Endothelial cell of umbilical vein (primary cell): ENCODE measurements around the gene LYZL1. TPM values are rescaled to one million over a fixed set of nuclear protein-coding genes. Genes with fewer than 3 reads are reported as not detected.

Experiments used
- BruUV-seq: library from RNA; stranded (reverse); fragments of 400-500 nt; replicated peaks from 2 replicates; lab custom pipeline; 2021; lab: Mats Ljungman, UMichigan
- CTCF ChIA-PET: fragments of 300-600, 350-600 bp; sonication (Branson Sonifier 250); formaldehyde crosslinking; loops from one replicate; lab custom pipeline; 2021; ENCODE audit warnings: antibody characterized with exemption, inconsistent platforms; lab: Charles Lee
- POLR2A ChIA-PET: fragments of 300-600, 350-600 bp; sonication (Branson Sonifier 250); formaldehyde crosslinking; loops from one replicate; lab custom pipeline; 2021; ENCODE audit warnings: antibody characterized with exemption, inconsistent platforms; lab: Charles Lee
- DNase-seq: peaks from one replicate; pipeline ENCODE4 v3.0.0-alpha.2; 2011; ENCODE audit warnings: low read depth, low spot score
- FAIRE-seq: peaks from 2 replicates; lab custom pipeline; 2011; peaks lifted over from hg19 to GRCh38; lab: Jason Lieb, UNC
- H2AFZ ChIP-seq: 2 replicates; pipeline ENCODE4 v1.6.0; 2012; ENCODE audit warnings: low read depth, low read length, control low read depth, inconsistent platforms
- H3K27ac ChIP-seq: 2 replicates; pipeline ENCODE4 v1.5.1; 2011; ENCODE audit warnings: low read depth, mild to moderate bottlenecking, control low read depth, low read length, moderate library complexity; ENCODE audit not compliant: insufficient read depth
- H3K27me3 ChIP-seq, 2 experiments: 2 replicates each; pipeline versions ENCODE4 v1.6.0 to v1.6.1; 2011; ENCODE audit warnings: low read length in 2 of 2, mixed read lengths in 1 of 2; ENCODE audit not compliant: control insufficient read depth in 2 of 2, insufficient read depth in 2 of 2
- H3K36me3 ChIP-seq, 2 experiments: 2 replicates in 1 of 2; 3 replicates in 1 of 2; pipeline ENCODE4 v1.5.1; 2011; ENCODE audit warnings: low read length in 2 of 2, mild to moderate bottlenecking in 1 of 2, moderate library complexity in 1 of 2; ENCODE audit not compliant: control insufficient read depth in 2 of 2, insufficient read depth in 2 of 2; ENCODE audit errors: extremely low read depth in 1 of 2
- H3K4me1 ChIP-seq: 3 replicates; pipeline ENCODE4 v1.5.1; 2011; ENCODE audit warnings: mild to moderate bottlenecking, low read length; ENCODE audit not compliant: control insufficient read depth, insufficient read depth; ENCODE audit errors: extremely low read depth
- H3K4me2 ChIP-seq: 2 replicates; pipeline ENCODE4 v1.6.1; 2011; ENCODE audit warnings: low read length, control low read depth, mixed read lengths; ENCODE audit not compliant: insufficient read depth
- H3K4me3 ChIP-seq, 3 experiments: fragments of 200-600 bp in 1 of 3; sonication (generic), shearing (Covaris generic) in 1 of 3; replicated peaks in 1 of 3; 2 replicates each; pipeline ENCODE4 v1.5.1; 2011 to 2016; ENCODE audit warnings: control low read depth in 3 of 3, low read length in 3 of 3, mild to moderate bottlenecking in 2 of 3, inconsistent platforms in 1 of 3, low read depth in 1 of 3, moderate library complexity in 1 of 3; ENCODE audit not compliant: insufficient read depth in 1 of 3
- H3K79me2 ChIP-seq: 2 replicates; pipeline ENCODE4 v1.6.0; 2012; ENCODE audit warnings: low read length, inconsistent platforms; ENCODE audit not compliant: control insufficient read depth, insufficient read depth
- H3K9ac ChIP-seq: replicated peaks from 2 replicates; pipeline ENCODE3; 2011; ENCODE audit warnings: low read length, control low read depth; ENCODE audit not compliant: insufficient read depth; ENCODE audit errors: extremely low read depth
- H3K9me1 ChIP-seq: replicated peaks from 3 replicates; pipeline ENCODE4 v1.6.0; 2011; ENCODE audit warnings: mild to moderate bottlenecking, low read length; ENCODE audit not compliant: control insufficient read depth, insufficient read depth; ENCODE audit errors: extremely low read depth
- H3K9me3 ChIP-seq: replicated peaks from 2 replicates; pipeline ENCODE4 v1.5.1; 2012; ENCODE audit warnings: low read length, inconsistent platforms; ENCODE audit not compliant: control insufficient read depth, insufficient read depth
- H4K20me1 ChIP-seq: replicated peaks from 2 replicates; pipeline ENCODE3; 2011; ENCODE audit warnings: mild to moderate bottlenecking, low read length; ENCODE audit not compliant: control insufficient read depth, insufficient read depth; ENCODE audit errors: extremely low read depth
- FOS ChIP-seq: IDR thresholded peaks from 2 replicates; pipeline ENCODE4 v1.6.1; 2011; ENCODE audit warnings: mild to moderate bottlenecking, low read length, moderate library complexity, borderline replicate concordance; ENCODE audit not compliant: insufficient read depth
- JUN ChIP-seq: IDR thresholded peaks from 2 replicates; pipeline ENCODE4 v1.6.1; 2011; ENCODE audit warnings: borderline replicate concordance, low read depth; ENCODE audit not compliant: insufficient read length, insufficient read depth
- MYC ChIP-seq: IDR thresholded peaks from one replicate; pipeline ENCODE4 v1.6.1; 2011; ENCODE audit warnings: mild to moderate bottlenecking, low read depth, low read length
- POLR2A ChIP-seq: IDR thresholded peaks from 2 replicates; pipeline ENCODE4 v1.6.1; 2012; ENCODE audit warnings: low read depth, mild to moderate bottlenecking, control low read depth, low read length
- POLR2AphosphoS5 ChIP-seq: IDR thresholded peaks from 2 replicates; pipeline ENCODE4 v1.6.1; 2012; ENCODE audit warnings: low read depth, mild to moderate bottlenecking, control low read depth, low read length, moderate library complexity; ENCODE audit not compliant: insufficient read depth
- dilution Hi-C: fragments of 300-500 bp; cut with MboI; formaldehyde crosslinking; loops from one replicate; pipeline ENCODE4 v1.15.0; 2019; ENCODE audit warnings: low sequenced_read_pairs; ENCODE audit not compliant: extremely low pct_ligation_motif_present
- intact Hi-C: fragments of 100-400 bp; cut with micrococcal nuclease; formaldehyde crosslinking; loops from one replicate; pipeline ENCODE4 v1.10.0; 2022
- polyA plus RNA-seq, 4 experiments: library from polyadenylated mRNA; depleted of rRNA in 3 of 4; stranded (reverse) in 3 of 4; unstranded in 1 of 4; fragments of >200 nt; gene quantifications; 2 replicates each; pipeline versions ENCODE4 v1.2.1 to v1.2.3, GENCODE V29; 2011 to 2012; ENCODE audit warnings: missing spikeins in 1 of 4
- total RNA-seq: library from RNA; stranded (reverse); gene quantifications from 2 replicates; pipeline ENCODE4 v1.2.3, GENCODE V29; 2021
- TF ChIP-seq, protein P1 (sequence below), 2 donors: IDR thresholded peaks; 1 replicate in 1 of 2; 2 replicates in 1 of 2; pipeline ENCODE4 v1.5.1; 2011; ENCODE audit warnings: low read length in 2 of 2, mild to moderate bottlenecking in 2 of 2, moderate library complexity in 2 of 2, control low read depth in 1 of 2, inconsistent platforms in 1 of 2, low read depth in 1 of 2; ENCODE audit not compliant: insufficient read depth in 1 of 2; ENCODE audit errors: extremely low read depth in 1 of 2

Gene LYZL1
- total and polyA plus RNA-seq, 2 donors (not counting 3 experiments of a cell fraction or from before 2014, with no cell fraction given) = not detected

DNA sequence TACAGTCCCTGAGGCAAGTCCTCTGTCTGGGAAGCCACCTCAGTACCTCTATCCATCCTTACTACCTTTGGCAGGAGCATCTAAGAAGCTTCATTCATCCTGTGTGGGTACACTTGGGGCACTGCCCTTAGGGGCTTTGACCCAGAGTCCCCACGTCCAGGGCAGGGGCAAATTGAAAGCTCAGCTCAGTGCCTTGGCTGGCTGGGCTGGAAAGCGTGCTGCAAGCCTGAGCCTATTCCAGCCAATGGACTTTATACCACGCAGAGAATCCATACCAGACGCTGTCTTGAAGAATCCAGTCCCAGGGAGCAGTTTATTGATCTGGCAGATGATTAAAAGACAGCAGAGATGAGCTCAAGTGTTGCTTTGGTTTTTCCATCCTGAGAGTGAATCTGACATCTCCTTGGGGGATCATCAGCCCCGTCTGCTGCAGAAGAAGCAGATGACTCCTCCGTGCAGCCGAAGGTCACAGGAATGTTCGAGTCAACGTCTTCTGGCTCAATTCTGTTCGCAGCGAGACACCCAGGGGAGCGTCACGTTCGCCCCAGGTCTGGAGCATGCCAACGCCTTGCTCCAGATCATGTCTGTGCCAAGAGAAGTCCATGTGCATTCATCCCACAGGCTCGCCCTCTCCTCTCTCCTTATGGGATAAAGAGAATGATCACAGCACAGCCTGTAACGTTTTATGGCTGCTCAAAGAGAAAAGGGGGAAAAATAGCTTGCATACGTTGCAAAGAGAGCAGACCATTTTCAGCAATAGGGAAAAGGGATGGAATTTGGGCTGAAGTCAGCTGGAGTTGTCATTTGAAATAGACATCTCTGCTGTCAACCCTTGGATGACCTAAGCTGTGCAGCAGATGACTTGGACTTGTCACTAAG is 35.8 kb upstream of the LYZL1 start:
- no peaks in the 10 kb centered on the region for H3K9me1 ChIP-seq
- dilution Hi-C loops (no loop called here), intact Hi-C loops (no loop called here)
- no peak overlapping the region for H3K9ac ChIP-seq
- no peak for DNase-seq
- H3K36me3 ChIP-seq = no peaks in the 10 kb centered on the region
- no peaks in the 10 kb centered on the region for H3K4me1 ChIP-seq
- no peak overlapping the region for H3K27ac ChIP-seq
- FAIRE-seq = no peak
- no peaks in the 10 kb centered on the region for H3K79me2 ChIP-seq
- BruUV-seq = no TSS peak
- no peak overlapping the region for H3K4me2 ChIP-seq
- H3K27me3 ChIP-seq = peaks cover 3 to 7% of the 10 kb centered on the region in 2 experiments
- no peak overlapping the region for H2AFZ ChIP-seq
- ChIA-PET POLR2A (interaction anchor here (0.7 kb wide), 1 partner anchor 377 kb away, joined by 6 read pairs; no protein-coding TSS in a partner anchor), CTCF (interaction anchor here (2.3 to 2.6 kb wide), 2 partner anchors 9 to 589 kb away, joined by 8 read pairs; no protein-coding TSS in a partner anchor)
- no peak overlapping the region for H3K4me3 ChIP-seq
- H3K9me3 ChIP-seq = no peaks in the 10 kb centered on the region
- TF ChIP-seq FOS (no peak), POLR2A (no peak), MYC (no peak), JUN (no peak), POLR2AphosphoS5 (no peak)
- no peaks in the 10 kb centered on the region for H4K20me1 ChIP-seq

DNA sequence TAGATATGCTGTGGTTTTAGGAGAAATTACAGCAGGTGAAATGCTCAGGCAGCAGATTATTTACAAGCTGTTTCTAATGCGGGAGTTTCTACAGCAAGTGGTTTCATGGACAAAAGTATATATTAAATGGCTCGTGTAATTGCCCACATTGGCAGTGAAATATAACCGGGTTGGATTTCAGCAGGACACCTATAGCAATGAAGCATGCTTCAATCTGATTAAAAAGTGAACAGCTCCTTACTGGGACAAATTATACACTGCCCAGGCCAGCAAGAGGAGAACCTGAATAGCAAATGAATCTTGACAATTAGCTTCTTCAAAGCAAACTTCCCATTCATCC is 35.2 kb upstream of the LYZL1 start:
- dilution Hi-C loops = no loop called here
- BruUV-seq = no TSS peak
- no peaks in the 10 kb centered on the region for H4K20me1 ChIP-seq
- TF ChIP-seq, protein P1, sequence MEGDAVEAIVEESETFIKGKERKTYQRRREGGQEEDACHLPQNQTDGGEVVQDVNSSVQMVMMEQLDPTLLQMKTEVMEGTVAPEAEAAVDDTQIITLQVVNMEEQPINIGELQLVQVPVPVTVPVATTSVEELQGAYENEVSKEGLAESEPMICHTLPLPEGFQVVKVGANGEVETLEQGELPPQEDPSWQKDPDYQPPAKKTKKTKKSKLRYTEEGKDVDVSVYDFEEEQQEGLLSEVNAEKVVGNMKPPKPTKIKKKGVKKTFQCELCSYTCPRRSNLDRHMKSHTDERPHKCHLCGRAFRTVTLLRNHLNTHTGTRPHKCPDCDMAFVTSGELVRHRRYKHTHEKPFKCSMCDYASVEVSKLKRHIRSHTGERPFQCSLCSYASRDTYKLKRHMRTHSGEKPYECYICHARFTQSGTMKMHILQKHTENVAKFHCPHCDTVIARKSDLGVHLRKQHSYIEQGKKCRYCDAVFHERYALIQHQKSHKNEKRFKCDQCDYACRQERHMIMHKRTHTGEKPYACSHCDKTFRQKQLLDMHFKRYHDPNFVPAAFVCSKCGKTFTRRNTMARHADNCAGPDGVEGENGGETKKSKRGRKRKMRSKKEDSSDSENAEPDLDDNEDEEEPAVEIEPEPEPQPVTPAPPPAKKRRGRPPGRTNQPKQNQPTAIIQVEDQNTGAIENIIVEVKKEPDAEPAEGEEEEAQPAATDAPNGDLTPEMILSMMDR (IDR thresholded peaks at IDR 0.05; ENCODE audit: extremely low read depth in 1 of 2, insufficient read depth in 1 of 2, low read depth in 1 of 2, low read length in 2 of 2) = no peak
- no peak for TF ChIP-seq POLR2A
- TF ChIP-seq MYC = no peak
- no peak for DNase-seq
- no peak overlapping the region for H3K4me2 ChIP-seq
- H3K4me3 ChIP-seq = no peak overlapping the region
- no peak overlapping the region for H3K27ac ChIP-seq
- no peak overlapping the region for H2AFZ ChIP-seq
- intact Hi-C loops = no loop called here
- POLR2A ChIA-PET = interaction anchor here (0.7 kb wide), 1 partner anchor 378 kb away, joined by 6 read pairs; no protein-coding TSS in a partner anchor
- CTCF ChIA-PET = interaction anchor here (0.8 to 2.6 kb wide), 3 partner anchors 10 to 590 kb away, joined by 3 to 8 read pairs (median 8); no protein-coding TSS in a partner anchor
- H3K9me3 ChIP-seq = no peaks in the 10 kb centered on the region
- H3K9me1 ChIP-seq = no peaks in the 10 kb centered on the region
- no peaks in the 10 kb centered on the region for H3K36me3 ChIP-seq
- no peaks in the 10 kb centered on the region for H3K79me2 ChIP-seq
- no peak for FAIRE-seq
- no peak overlapping the region for H3K9ac ChIP-seq
- H3K27me3 ChIP-seq = peaks cover 3 to 7% of the 10 kb centered on the region in 2 experiments
- no peaks in the 10 kb centered on the region for H3K4me1 ChIP-seq
